SJCRH30 (cell line): ENCODE results near the gene SHISA6. TPM values are rescaled to one million over a fixed set of nuclear protein-coding genes. Genes with fewer than 3 reads are reported as not detected.

Source experiments
- DNase-seq, 2 experiments: peaks; one replicate each; pipeline ENCODE4 v3.0.0-alpha.2; 2015 to 2020
- H3K27ac ChIP-seq: fragments of 250-450 bp; sonication (Bioruptor Pico); 2 replicates; pipeline ENCODE4 v1.5.1; 2020; ENCODE audit warnings: mild to moderate bottlenecking, moderate library complexity
- H3K27me3 ChIP-seq: fragments of 250-450 bp; sonication (Bioruptor Pico); 2 replicates; pipeline ENCODE4 v1.5.1; 2020; ENCODE audit warnings: mild to moderate bottlenecking, moderate library complexity
- H3K36me3 ChIP-seq: fragments of 250-450 bp; sonication (Bioruptor Pico); 2 replicates; pipeline ENCODE4 v1.5.1; 2020; ENCODE audit warnings: mild to moderate bottlenecking, moderate library complexity
- H3K4me1 ChIP-seq: fragments of 250-450 bp; sonication (Bioruptor Pico); 2 replicates; pipeline ENCODE4 v1.5.1; 2020; ENCODE audit warnings: mild to moderate bottlenecking, moderate library complexity
- H3K4me3 ChIP-seq: fragments of 250-450 bp; sonication (Bioruptor Pico); 2 replicates; pipeline ENCODE4 v1.5.1; 2020; ENCODE audit warnings: mild to moderate bottlenecking, moderate library complexity
- H3K9me3 ChIP-seq: fragments of 250-450 bp; sonication (Bioruptor Pico); replicated peaks from 2 replicates; pipeline ENCODE4 v1.5.1; 2020; ENCODE audit warnings: mild to moderate bottlenecking, moderate library complexity
- total RNA-seq: library from RNA; depleted of rRNA; stranded (reverse); fragments of >200 nt; shearing (Covaris generic); gene quantifications from 2 replicates; pipeline ENCODE4 v1.2.3, GENCODE V29; 2014

The SHISA6 gene
- total RNA-seq, 1 experiment from 2014 or later, result not detected

- H3K4me1 ChIP-seq, result no peaks in the 10 kb centered on the region
- H3K27ac ChIP-seq, result no peak overlapping the region
- no peaks in the 10 kb centered on the region for H3K36me3 ChIP-seq
- H3K4me3 ChIP-seq, result no peak overlapping the region
- no peaks in the 10 kb centered on the region for H3K9me3 ChIP-seq
- H3K27me3 ChIP-seq, result no peaks in the 10 kb centered on the region
- no peak for DNase-seq
Observed at GRCh38 chr17:11461993-11462548, 221.1 kb downstream of the SHISA6 start.

- Histone ChIP-seq H3K27ac (no peak overlapping the region), H3K4me1 (no peaks in the 10 kb centered on the region), H3K36me3 (no peaks in the 10 kb centered on the region), H3K27me3 (no peaks in the 10 kb centered on the region), H3K9me3 (no peaks in the 10 kb centered on the region), H3K4me3 (no peak overlapping the region)
- no peak for DNase-seq
Observed at GRCh38 chr17:11467639-11468038, 226.6 kb downstream of the SHISA6 start.

GRCh38 chr17:11485336-11486100 lies 244.5 kb downstream of the SHISA6 start:
- Histone ChIP-seq H3K4me3 (no peak overlapping the region), H3K27me3 (no peaks in the 10 kb centered on the region), H3K9me3 (no peaks in the 10 kb centered on the region), H3K27ac (no peak overlapping the region), H3K4me1 (no peaks in the 10 kb centered on the region), H3K36me3 (no peaks in the 10 kb centered on the region)
- no peak for DNase-seq

- Histone ChIP-seq H3K27ac (no peak overlapping the region), H3K27me3 (no peaks in the 10 kb centered on the region), H3K36me3 (no peaks in the 10 kb centered on the region), H3K9me3 (no peaks in the 10 kb centered on the region), H3K4me3 (no peak overlapping the region), H3K4me1 (no peaks in the 10 kb centered on the region)
- peak in 1 of 2 experiments; percentile 40 for DNase-seq
Observed at GRCh38 chr17:11486101-11486867, 245.3 kb downstream of the SHISA6 start.

GRCh38 chr17:11486868-11487310 lies 245.9 kb downstream of the SHISA6 start:
- no peaks in the 10 kb centered on the region for H3K27me3 ChIP-seq
- H3K27ac ChIP-seq, result no peak overlapping the region
- no peaks in the 10 kb centered on the region for H3K4me1 ChIP-seq
- no peaks in the 10 kb centered on the region for H3K36me3 ChIP-seq
- no peak overlapping the region for H3K4me3 ChIP-seq
- no peaks in the 10 kb centered on the region for H3K9me3 ChIP-seq
- DNase-seq, result peak in 1 of 2 experiments; percentile 17

GRCh38 chr17:11487469-11487868 lies 246.5 kb downstream of the SHISA6 start:
- DNase-seq, result peak in 1 of 2 experiments; percentile 1
- H3K4me1 ChIP-seq, result no peaks in the 10 kb centered on the region
- no peak overlapping the region for H3K27ac ChIP-seq
- no peaks in the 10 kb centered on the region for H3K27me3 ChIP-seq
- H3K4me3 ChIP-seq, result no peak overlapping the region
- no peaks in the 10 kb centered on the region for H3K9me3 ChIP-seq
- no peaks in the 10 kb centered on the region for H3K36me3 ChIP-seq

GRCh38 chr17:11488407-11488806 lies 247.4 kb downstream of the SHISA6 start:
- no peak overlapping the region for H3K27ac ChIP-seq
- no peaks in the 10 kb centered on the region for H3K4me1 ChIP-seq
- H3K4me3 ChIP-seq, result no peak overlapping the region

GRCh38 chr17:11490171-11490755 lies 249.2 kb downstream of the SHISA6 start:
- H3K36me3 ChIP-seq, result no peaks in the 10 kb centered on the region
- H3K4me1 ChIP-seq, result no peaks in the 10 kb centered on the region
- DNase-seq, result no peak
- no peaks in the 10 kb centered on the region for H3K9me3 ChIP-seq
- H3K27ac ChIP-seq, result no peak overlapping the region
- no peaks in the 10 kb centered on the region for H3K27me3 ChIP-seq
- no peak overlapping the region for H3K4me3 ChIP-seq

More at GRCh38 chr17:11488407-11488806, 247.4 kb downstream of the SHISA6 start:
- Histone ChIP-seq H3K9me3 (no peaks in the 10 kb centered on the region), H3K27me3 (no peaks in the 10 kb centered on the region), H3K36me3 (no peaks in the 10 kb centered on the region)
- no peak for DNase-seq

- H3K27ac ChIP-seq, result no peak overlapping the region
- H3K4me1 ChIP-seq, result peaks cover 2% of the 10 kb centered on the region; the same call in 1 of the 2 replicates
- no peaks in the 10 kb centered on the region for H3K9me3 ChIP-seq
- H3K4me3 ChIP-seq, result no peak overlapping the region
- no peaks in the 10 kb centered on the region for H3K27me3 ChIP-seq
- H3K36me3 ChIP-seq, result no peaks in the 10 kb centered on the region
- DNase-seq, result no peak
Observed at GRCh38 chr17:11492511-11492910, 251.5 kb downstream of the SHISA6 start.

GRCh38 chr17:11493936-11494335 lies 252.9 kb downstream of the SHISA6 start:
- H3K4me1 ChIP-seq, result peaks cover 2% of the 10 kb centered on the region; the same call in 1 of the 2 replicates
- H3K9me3 ChIP-seq, result no peaks in the 10 kb centered on the region
- peak in 1 of 2 experiments; percentile 1 for DNase-seq
- H3K36me3 ChIP-seq, result no peaks in the 10 kb centered on the region
- H3K27me3 ChIP-seq, result no peaks in the 10 kb centered on the region
- no peak overlapping the region for H3K27ac ChIP-seq
- H3K4me3 ChIP-seq, result no peak overlapping the region

GRCh38 chr17:11495613-11496012 lies 254.6 kb downstream of the SHISA6 start:
- Histone ChIP-seq H3K27ac (no peak overlapping the region), H3K27me3 (no peaks in the 10 kb centered on the region), H3K4me3 (no peak overlapping the region), H3K36me3 (no peaks in the 10 kb centered on the region), H3K9me3 (no peaks in the 10 kb centered on the region), H3K4me1 (peaks cover 2% of the 10 kb centered on the region; the same call in 1 of the 2 replicates)
- peak; percentile 32 to 49 for DNase-seq

- Histone ChIP-seq H3K9me3 (no peaks in the 10 kb centered on the region), H3K27ac (no peak overlapping the region), H3K36me3 (no peaks in the 10 kb centered on the region), H3K27me3 (no peaks in the 10 kb centered on the region), H3K4me3 (no peak overlapping the region), H3K4me1 (peaks cover 2% of the 10 kb centered on the region; the same call in 1 of the 2 replicates)
- no peak for DNase-seq
Observed at GRCh38 chr17:11499881-11500280, 258.9 kb downstream of the SHISA6 start.

- no peak overlapping the region for H3K27ac ChIP-seq
- no peaks in the 10 kb centered on the region for H3K36me3 ChIP-seq
- no peak overlapping the region for H3K4me3 ChIP-seq
- DNase-seq, result no peak
- no peaks in the 10 kb centered on the region for H3K27me3 ChIP-seq
- no peaks in the 10 kb centered on the region for H3K4me1 ChIP-seq
- H3K9me3 ChIP-seq, result no peaks in the 10 kb centered on the region
Observed at GRCh38 chr17:11503308-11504035, 262.5 kb downstream of the SHISA6 start.

GRCh38 chr17:11506635-11507034 lies 265.6 kb downstream of the SHISA6 start:
- H3K27me3 ChIP-seq, result no peaks in the 10 kb centered on the region
- H3K36me3 ChIP-seq, result no peaks in the 10 kb centered on the region
- DNase-seq, result peak; percentile 20 to 65
- H3K27ac ChIP-seq, result no peak overlapping the region
- no peak overlapping the region for H3K4me3 ChIP-seq
- no peaks in the 10 kb centered on the region for H3K9me3 ChIP-seq
- H3K4me1 ChIP-seq, result no peaks in the 10 kb centered on the region
